RKO (cell line): ENCODE measurements around the gene SFMBT1.

Source experiments
- DNase-seq: peaks from one replicate; pipeline ENCODE4 v3.0.0-alpha.2; 2016; ENCODE audit warnings: low spot score

Gene SFMBT1

DNA sequence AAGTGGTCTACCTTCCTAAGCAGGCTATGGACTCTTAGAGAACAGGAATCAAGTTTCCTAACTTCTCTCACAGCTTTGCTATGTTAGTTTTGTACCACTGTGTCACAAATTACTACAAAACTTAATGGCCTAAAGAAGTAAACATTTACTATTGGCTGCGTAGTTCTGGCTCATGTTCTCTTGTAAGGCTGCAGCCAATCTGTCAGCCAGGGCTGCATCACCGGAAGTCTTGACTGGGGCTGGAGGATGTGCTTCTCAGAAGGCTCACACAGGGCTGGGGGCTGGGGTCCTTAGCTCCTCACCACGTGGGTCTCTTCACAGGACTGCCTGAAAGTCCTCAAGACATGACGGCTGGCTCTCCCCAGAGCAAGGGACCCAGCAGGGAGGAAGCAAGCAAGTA, 164.0 kb downstream of the SFMBT1 start:
- DNase-seq, result no peak

DNA sequence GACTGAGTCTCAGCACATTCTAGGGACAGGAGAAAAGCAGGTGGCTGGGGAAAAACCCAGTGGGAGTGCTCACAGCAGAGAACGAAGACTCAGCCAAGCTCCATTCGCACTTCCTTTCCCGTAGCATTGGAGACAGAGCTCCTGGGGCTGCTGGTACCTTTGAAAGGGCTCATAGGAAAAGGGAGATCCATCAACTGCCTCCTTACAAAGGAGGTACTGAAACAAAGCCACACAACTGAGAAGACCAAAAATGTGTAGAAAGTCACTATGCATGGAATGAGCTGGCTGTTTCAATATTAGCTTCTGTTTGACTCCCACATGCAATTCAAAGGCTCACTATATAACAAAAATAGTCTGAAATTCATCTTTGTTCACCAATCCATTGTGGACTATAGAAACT, 165.4 kb downstream of the SFMBT1 start:
- DNase-seq, result no peak

DNA sequence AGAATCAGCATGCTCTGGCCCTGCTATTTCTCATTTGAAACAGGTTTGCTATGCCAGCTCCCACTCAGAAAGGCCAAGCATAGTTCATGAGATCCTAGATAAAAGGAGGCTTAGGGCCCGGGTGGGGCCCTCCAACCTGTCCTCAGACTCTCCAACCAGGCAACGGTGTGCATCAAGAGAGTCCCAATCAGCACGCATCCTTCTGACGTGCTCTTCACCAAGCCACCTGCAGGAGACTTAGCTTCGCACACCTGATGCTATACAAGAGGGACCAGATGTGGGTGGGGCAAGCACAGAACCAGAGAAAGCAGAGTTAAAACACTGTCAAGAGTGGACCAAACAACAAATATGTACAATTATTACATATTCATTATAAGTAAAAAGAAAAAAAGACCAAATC, 165.8 kb downstream of the SFMBT1 start:
- no peak for DNase-seq

DNA sequence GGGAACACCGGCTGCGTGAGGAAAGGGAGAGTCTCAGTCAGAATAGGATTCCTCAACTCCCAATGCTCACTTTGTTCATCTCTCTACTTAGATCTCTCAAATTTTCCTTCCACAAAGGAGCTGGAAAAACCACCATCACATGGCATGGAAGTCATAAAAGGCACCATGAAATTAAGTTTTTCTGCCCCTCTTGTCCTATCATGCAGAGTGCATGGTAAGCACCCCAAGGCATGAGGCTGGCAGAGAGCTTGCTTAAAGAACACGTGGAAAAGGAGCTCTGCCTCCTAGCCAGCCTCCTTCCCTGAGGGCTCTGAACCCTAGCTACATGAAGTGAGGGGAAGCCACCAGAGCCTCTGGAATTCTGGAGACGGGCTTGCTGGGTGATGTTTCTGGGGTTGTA, 166.3 kb downstream of the SFMBT1 start:
- no peak for DNase-seq

DNA sequence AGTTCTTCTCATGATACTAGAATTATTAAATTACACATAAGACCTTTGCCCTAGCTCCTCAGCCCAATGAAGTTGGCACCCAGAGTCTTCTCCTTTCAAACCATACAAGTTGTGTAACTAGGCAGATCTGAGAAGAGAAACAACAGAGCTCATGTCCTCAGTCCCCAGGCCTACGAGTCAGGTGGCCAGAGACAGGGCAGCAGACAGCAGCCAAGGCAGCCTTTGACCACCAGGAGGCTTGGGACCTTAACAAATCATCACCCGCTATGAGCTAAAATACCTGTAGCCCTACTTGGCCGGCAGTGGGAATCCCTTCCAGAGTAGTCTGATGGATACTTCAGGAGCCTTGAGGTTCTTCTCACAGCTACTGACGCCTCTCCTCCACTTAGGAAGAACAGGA, 166.8 kb downstream of the SFMBT1 start:
- no peak for DNase-seq

DNA sequence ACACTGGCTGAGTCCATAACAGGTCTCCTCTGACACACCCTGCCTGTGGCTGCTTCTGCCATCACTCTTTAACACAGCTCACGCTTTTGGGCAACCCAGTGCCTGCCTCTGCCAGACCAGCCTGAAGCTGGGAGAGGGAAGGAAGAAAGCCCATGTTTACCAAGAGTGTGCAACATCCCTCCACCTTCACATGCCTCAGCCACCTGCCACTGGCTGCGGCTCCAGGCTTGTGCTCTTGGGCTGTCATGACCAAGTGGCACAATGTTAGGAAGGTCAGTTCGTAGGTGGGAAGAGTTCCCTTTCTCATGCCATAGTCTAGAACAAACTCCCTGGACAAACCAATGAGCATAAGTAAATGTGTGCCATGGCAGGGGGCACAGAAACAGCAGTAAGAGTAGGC, 168.8 kb downstream of the SFMBT1 start:
- DNase-seq, result no peak

DNA sequence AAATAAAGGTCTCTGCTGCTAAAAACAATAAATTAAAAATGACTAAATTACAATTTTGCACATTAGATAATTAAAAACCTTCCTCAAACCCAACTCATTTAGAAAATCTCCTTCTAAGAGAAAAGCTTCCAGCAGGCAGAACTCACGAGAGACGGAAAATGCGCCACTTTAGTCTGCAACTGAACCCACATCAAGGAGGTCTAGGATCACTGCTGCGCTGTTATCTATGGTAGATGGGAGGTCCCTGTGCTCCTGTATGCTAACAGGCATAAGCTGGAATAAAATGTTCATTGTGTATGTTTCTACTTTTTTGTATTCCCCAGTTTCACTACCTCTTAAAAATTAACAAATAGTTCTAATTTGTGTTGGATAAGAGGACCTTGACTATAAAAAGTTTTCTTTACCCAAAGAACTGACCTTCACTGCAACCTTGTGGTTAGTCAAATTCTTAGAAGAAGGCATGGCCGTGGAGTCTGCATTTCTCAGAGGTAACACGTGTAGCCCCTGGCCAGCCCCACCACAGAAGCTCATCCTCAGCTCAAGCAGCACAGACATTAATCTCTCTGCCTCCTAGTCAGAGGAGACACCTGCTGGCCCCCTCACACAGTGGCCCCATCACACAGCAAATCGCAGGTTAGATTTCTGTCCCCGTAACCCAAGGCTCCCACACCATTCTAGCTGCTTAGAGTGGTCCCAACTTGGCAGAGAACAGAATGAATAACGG, 170.8 kb downstream of the SFMBT1 start:
- DNase-seq, result no peak

DNA sequence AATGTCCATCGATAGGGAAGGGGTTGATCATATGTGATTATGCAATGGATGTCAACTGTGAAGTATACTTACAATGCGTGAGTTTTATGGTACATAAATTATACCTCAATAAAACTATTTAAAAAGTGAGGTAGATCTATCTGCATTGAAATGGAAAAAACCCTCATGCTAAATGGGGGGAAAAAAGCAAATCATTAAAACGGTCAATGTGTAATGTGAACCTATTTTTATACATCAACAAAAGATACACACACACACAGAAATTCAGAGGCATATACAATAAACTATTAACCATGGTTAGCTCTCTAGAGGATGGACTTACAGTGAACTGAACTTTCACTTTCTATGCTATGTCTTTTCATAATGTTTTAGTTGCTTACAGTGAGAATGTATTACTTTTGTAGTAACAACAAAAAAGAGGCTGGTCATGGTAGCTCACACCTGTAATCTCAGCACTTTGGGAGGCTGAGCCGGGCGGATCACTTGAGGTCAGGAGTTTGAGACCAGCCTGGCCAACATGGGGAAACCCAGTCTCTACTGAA, 171.6 kb downstream of the SFMBT1 start:
- no peak for DNase-seq

DNA sequence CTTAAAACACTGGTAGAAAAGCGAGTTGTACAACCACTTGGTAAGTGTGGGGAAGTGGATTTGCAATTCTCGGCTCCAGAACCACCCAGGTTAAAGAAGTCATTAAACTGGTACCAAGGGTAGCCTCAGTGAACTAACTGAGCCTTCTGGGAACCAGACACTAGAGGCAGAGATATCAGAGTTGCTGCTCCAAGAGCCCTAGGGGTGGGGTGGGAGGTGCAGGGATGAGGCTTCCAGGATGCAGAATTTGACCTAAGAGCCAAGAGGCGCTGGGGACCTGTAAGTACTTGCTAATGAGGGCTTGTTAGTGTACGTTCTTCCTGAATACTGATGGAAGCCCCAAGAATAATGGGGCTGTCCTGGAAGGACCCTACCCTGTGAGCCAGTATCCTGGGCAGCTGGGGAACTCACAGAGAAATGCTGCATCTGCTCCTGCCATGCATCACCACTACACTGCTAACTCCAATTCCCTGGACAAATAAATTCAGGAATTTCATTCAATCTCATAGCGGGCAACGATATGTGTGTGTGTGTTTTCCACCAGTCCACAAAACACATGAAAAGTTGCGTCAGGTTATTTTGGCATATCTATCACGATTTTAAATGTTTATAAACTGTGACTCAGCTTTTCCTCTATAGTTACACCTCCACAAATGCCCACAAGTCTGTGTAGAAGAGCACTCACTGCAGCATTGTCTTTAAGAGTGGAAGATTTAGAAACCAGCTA, 172.3 kb downstream of the SFMBT1 start:
- no peak for DNase-seq

DNA sequence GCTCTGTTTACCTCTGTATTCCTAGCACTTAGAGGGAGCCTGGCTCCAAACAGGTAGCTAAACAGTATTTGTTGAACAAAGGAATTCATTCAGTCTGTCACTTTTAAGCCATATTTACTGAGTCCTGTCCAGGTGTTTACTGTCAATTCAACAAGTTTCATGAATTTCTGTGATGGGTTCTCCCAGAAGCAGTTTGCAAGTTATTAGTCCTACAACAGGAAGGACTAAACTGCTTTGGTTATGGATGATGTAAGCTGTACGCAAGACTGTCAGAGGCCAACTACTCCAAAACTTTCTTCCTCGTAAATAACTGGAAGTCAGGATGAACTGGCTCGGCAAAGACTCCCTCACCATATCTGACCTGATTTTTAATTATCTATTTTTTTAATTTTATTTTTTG, 173.6 kb downstream of the SFMBT1 start:
- DNase-seq, result no peak

DNA sequence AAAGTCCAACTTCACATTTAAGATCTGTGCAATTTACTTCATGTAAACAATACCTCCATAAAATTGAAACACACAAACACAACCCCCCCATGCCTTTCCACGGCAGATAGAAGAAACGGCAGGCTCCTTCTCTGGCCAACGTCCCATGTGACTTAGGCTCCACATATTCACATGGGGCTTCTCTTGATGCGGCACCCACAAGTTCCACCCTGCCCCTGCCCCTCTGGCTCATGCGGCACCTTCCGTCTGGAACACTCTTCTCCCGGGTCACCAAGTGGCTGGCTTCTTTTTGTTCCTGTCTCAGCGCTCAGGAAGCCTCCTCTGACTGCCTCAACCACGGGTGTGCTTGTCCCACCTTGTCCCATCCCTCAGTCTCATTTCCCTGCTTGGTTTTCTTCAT, 174.1 kb downstream of the SFMBT1 start:
- no peak for DNase-seq

DNA sequence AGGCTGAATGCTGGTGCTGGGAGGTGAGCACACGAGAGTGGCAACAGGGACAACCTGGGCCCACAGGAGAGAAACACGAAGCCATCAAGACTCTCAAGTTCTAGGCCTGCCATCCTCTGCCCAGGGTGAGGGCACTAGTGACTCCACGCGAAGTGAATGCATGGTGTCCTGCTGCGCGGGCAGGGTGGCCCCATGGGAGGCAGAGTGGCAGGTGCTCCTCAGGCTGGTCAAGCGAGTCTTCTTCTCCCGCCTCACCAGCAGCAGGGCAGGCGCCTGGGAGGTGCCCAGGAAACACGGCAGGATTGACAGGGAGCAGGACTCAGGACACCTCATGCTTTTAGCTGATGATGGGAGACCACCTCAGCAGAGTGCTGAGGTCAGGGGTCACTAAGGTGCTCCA, 175.4 kb downstream of the SFMBT1 start:
- DNase-seq, result no peak

DNA sequence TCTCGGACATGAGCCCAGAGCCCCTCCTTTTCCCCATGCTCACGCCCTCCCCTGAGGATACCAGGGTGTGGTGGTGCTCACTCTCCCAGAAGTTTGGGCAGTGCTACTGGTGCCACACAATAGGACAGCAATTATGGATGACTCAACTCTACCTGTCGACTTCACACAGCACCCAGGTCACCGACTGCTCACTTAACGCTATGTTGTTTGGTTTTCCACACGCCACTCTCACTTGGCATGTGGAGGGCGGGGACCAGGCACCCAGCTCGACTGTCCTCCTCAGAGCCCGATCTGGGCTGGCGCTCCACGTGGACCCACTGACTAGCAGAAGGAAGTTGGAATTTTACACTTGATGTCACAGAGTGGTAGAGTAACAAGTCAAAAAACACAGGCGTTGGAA, 179.4 kb downstream of the SFMBT1 start:
- no peak for DNase-seq

DNA sequence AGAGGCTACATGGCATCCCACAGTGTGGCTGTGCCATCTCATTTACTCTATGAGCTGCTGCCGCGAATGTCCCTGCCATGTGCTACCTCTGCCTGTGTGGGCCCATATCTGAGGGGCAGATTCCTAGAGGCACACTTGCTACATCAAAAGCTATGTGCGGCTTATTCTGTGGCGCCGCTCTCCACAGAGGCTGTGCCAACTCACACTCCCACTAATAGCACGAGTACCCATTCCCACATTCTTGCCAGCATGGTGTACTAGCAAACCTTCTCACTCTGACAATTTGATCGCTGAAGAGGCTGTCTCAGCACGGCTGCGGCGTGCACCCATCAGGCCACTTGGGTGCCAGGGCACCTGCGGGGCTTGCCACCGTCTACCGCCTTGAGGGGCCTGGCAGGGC, 179.9 kb downstream of the SFMBT1 start:
- no peak for DNase-seq

DNA sequence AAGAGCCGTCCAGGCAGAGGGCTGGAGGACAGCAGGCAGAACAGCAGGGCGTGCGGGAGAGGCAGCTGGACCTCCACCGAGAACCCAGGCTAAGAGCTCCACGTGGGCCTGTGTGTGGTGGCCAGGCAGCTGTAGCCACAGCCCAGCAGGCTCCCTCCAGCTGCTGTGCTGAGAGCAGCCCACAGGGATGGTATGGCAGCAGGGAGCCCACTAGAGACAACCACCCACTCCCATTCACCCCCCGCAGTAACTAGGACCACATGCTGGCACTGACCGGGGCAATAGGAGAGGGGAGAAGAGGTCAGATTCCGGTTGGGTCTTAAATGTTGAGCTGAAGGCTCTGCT, 185.5 kb downstream of the SFMBT1 start:
- DNase-seq, result no peak

DNA sequence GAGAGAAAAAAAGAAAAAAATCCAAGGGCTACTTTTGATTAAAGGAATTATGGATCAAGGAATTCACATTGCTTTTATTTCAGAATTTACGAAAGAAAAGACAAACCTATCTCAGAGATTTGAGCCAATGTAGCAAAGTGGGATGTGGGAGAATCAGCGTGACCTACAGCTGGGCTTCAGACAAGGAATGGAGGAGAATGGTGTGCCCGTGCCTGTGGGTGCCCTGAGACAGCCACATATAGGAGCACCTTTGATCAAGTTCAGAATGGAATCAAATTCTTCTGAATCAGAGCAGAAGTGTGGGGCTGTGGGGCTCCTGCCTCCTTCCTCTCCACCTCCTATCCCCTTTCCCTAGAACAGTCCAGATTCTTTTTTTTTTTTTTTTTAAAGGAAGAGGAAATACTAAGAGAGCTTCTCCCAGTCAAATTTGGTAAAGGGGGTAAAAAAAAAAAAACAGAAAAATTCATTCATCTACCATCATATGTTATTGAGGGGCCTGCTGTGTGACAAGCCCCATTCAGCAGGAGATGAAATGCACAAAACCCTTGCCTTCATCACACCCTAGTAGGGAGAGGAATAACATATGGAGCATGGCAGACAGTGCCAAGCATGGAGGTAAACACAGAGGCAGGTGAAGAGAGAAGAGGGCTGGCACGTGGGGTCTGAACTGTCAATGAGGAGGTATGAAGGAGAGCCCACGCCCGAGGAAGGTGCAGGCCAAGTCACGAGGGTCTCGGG, 186.0 kb downstream of the SFMBT1 start:
- no peak for DNase-seq

DNA sequence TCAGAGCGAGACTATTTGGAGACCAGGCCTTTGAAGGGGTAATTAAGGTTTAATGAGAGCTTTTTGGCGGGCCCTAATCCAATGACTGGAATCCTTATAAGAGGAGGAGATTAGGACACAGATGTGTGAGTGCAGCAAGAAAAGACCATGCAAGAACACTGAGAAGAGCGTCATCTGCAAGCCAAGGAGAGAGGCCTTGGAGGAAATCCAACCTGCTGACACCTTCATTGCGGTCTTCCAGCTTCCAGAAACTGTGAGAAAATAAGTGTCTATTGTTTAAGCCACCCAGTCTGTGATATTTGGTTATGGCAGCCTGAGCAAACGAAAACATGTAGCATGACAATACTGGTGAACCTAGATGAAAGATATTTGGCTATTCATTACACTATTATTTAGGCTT, 188.0 kb downstream of the SFMBT1 start:
- DNase-seq, result no peak

DNA sequence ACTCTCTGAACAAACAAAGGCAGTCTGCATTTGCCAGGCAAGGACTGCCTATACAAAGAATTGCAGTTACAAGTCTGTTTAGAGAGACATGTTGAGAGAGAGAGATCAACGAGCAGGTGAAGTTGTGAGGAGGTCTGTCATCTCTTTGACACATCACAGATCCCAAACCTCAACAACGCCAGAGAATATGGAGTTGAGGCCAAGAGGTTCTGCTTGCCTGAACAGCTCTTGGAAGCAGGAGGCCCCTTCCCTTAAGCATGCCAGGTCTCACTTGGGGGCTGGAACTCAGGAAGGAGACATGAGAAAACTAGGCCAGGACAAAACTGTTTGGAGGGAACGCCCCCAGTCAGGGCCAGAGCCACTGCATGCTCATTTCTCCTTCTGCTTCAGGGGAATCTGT, 188.7 kb downstream of the SFMBT1 start:
- DNase-seq, result no peak

DNA sequence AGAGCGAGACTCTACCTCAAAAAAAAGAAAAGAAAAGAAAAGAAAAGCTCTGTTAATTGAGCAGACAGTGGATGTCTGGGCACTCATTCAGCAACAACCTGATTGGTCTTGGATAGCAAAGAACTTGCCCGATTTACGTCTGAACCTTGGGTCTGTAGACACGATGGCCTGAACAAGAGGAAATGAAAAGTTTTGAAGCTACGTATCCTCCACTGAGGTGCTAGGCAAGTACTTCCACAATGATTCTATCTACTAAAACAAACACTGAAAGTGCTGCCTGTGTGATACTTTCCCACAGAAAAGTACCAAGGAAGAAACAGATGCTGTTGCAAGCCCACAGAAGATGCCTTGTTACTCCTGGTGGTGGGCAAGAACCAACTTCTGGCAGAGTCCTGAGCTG, 189.2 kb downstream of the SFMBT1 start:
- DNase-seq, result no peak

DNA sequence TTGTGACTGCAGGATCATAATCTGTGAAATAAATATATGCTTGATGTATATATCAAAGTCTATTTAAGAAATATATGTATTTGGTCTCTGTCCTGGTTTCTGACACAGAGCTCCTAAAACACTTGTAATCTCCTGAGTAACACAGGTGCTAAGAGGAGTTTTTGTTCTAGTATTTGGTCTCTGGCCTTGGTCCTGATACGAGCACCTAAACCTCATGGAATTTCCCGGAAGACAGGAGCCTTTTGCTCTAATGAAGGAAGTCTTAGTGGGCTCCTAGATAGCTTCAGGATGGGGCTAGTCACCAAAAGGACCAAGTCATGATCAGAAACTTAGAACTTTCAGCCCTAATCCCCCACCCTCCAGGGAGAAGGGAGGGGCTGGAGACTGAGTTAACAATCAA, 191.9 kb downstream of the SFMBT1 start:
- DNase-seq, result no peak
